Suprapubic skin (tissue), 4 donors: ENCODE data around the gene TOM1.

Source experiments
- POLR2A ChIP-seq, 2 donors: fragments of 450-650 bp; IDR thresholded peaks; one replicate each; pipeline ENCODE4 v1.6.1; 2017; ENCODE audit warnings: antibody characterized with exemption in 2 of 2, mild to moderate bottlenecking in 2 of 2, moderate library complexity in 2 of 2
- POLR2AphosphoS5 ChIP-seq, 3 donors: sonication (generic); formaldehyde crosslinking; IDR thresholded peaks; one replicate each; pipeline ENCODE4 v1.6.1; 2017; ENCODE audit warnings: antibody characterized with exemption in 3 of 3
- TF ChIP-seq, protein P1 (sequence below), 2 donors: fragments of 200-600 bp in 1 of 2; fragments of 450-650 bp in 1 of 2; sonication (generic) in 1 of 2; IDR thresholded peaks; one replicate each; pipeline ENCODE4 v1.5.1; 2016 to 2019; ENCODE audit warnings: antibody characterized with exemption in 2 of 2, mild to moderate bottlenecking in 1 of 2, moderate library complexity in 1 of 2

GRCh38 chr22:35332278-35332677 is 32.6 kb downstream of the TOM1 start:
- TF ChIP-seq, protein P1, sequence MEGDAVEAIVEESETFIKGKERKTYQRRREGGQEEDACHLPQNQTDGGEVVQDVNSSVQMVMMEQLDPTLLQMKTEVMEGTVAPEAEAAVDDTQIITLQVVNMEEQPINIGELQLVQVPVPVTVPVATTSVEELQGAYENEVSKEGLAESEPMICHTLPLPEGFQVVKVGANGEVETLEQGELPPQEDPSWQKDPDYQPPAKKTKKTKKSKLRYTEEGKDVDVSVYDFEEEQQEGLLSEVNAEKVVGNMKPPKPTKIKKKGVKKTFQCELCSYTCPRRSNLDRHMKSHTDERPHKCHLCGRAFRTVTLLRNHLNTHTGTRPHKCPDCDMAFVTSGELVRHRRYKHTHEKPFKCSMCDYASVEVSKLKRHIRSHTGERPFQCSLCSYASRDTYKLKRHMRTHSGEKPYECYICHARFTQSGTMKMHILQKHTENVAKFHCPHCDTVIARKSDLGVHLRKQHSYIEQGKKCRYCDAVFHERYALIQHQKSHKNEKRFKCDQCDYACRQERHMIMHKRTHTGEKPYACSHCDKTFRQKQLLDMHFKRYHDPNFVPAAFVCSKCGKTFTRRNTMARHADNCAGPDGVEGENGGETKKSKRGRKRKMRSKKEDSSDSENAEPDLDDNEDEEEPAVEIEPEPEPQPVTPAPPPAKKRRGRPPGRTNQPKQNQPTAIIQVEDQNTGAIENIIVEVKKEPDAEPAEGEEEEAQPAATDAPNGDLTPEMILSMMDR (IDR thresholded peaks at IDR 0.05) = no peak
- no peak for TF ChIP-seq POLR2AphosphoS5 (IDR thresholded peaks at IDR 0.05)
- TF ChIP-seq POLR2A (IDR thresholded peaks at IDR 0.05) = no peak
